HG02678 (cell line): ENCODE results near the gene CNEP1R1.
"Not testable (repeated sequence)": the region's sequence is repeated elsewhere in the genome, so short reads cannot be mapped to it uniquely, and the experiment has no call there.

Experiments used
- ATAC-seq: cut with Tn5 transposase; IDR thresholded peaks from one replicate; pipeline ENCODE4 v1.9.1; 2021; ENCODE audit warnings: mild to moderate bottlenecking, moderate library complexity; ENCODE audit not compliant: unreplicated experiment

Gene CNEP1R1, protein sequence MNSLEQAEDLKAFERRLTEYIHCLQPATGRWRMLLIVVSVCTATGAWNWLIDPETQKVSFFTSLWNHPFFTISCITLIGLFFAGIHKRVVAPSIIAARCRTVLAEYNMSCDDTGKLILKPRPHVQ

DNA sequence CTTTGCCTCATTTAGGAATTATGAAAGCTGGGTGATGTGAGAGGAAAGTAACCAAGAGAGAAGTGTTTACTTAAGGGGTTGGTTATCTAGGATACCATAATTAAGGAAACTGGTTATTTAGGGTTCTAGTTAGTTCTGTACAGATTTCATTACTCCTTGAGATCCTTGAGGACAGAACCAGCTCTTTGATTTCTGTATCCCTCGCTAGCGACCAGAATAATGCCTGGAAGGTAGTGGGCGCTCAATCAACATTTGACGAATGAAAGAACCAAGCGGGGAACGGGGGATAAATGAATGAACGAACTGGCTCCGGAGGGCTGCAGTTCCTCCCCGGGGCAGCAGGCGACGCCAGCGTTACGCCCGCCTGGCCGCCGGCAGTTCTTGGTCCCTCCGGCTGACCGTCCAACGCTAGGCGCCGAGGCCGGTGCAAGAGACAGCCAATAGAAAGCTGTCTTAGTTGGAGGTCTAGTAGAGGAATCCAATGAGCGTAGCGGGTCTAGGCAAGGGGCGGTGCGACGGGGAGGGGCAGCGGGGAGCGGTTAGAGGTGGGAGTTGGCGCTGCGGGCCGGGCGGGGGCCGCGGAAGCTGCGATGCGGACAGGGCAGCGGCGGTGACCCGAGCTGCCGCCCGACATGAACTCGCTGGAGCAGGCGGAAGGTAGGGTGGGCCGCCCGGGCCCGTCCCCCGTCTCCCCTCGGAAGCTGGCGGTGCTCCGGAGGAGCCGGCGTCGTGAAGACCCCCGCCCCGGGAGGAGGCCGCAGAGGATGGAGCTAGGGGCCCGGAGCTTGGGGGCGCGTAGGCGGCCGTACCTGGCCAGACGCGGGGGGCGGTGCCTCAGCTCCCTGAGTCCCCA is at the start of gene CNEP1R1:
CNEP1R1 (plus strand) TSS at position 542 of the 853 bp plus-strand sequence; CDS start at position 633, 91 bp downstream.
- peak; percentile 99 for ATAC-seq

DNA sequence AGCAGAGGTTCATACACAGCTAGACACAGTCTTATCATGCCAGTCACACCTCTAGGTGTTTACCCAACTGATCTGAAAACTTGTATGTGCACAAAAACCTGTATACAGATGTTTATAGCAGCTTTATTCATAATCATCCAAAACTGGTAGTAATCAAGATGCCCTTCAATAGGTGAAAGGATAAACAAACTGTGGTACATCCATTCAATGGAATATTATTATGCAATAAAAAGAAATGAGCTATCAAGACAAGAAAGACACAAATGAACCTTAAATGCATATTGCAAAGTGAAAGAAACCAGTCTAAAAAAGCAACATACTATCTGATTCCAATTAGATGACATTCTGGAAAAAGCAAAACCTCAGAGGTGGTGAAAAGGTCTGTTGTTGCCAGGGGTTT is 47.6 kb upstream of the CNEP1R1 start:
- no peak for ATAC-seq

DNA sequence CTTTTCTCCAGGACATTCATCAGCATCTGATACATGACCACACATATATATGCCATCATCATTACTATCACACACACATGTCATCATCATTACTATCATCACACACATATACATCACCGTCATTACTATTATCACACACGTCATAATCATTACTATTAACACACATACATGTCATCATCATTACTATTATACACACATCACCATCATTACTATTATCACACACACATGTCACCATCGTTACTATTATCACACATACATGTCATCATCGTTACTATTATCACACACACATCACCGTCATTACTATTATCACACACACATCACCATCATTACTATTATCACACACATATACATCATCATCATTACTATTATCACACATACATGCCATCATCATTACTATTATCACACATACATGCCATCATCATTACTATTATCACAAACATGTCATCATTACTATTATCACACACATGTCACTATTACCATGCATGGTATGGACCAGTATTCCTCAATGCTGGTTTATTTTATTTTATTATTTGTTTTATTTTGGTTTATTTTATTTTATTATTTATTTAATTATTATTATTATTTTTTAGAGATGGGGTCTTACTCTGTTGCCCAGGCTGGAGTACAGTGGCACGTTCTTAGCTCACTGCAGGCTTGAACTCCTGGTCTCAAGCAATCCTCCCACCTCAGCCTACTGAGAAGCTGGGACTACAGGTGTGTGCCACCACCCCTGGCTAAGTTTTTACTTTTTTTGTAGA is 46.3 kb upstream of the CNEP1R1 start:
- no peak for ATAC-seq

DNA sequence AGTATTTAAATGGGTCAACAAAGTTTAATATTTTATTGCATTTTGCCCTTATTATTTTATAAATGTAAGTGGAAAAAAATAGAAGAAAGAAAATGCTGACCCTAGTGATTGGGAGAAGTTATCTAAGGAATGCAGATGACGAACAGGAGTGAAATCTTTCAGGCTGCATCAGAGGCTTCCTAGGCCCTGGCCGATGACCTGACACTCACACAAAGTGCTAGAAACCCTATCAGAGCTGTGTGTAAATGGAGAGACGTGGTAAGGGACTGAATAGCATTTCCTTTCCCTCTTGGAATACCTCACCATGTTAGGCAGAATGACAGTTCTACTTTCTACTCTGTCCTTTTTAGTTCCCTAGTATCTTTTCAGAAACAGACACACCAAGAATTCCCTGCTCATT is 44.9 kb upstream of the CNEP1R1 start:
- ATAC-seq, result no peak

DNA sequence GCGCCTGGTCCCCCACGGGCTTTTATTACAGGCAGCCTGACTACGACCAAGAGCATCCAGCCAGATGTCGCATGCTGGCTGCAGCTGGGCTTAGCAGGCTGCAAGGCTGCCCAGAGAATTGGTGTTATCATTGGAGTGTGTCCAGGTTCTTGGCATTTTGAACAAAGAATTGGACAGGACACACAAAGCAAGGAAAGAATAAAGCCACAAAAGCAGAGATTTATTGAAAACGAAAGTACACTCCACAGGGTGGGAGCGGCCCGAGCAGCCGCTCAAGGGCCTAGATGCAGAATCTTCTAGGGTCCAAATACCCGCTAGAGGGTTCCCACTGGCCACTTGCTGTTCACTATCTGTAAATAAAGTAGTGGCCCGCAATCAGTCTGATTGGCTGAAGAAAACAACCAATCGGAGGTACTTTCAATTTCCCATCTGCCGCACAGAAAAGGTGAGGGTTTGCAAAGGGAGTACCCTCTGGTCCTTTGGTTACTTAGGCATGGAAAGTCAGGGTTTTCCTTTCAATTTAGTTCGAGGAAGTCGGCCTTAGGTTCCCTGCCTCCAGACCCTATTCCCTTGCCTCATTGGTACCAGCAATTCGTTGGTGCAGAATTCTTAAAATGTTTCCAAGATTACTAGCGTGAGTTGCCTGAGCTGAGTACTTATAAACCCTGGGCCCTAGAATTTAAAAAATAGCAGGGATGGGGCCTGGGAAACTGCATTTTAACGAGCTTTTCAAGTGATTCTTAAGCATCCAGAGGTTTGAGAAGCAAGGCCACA is 38.5 kb upstream of the CNEP1R1 start:
- ATAC-seq, result no peak

DNA sequence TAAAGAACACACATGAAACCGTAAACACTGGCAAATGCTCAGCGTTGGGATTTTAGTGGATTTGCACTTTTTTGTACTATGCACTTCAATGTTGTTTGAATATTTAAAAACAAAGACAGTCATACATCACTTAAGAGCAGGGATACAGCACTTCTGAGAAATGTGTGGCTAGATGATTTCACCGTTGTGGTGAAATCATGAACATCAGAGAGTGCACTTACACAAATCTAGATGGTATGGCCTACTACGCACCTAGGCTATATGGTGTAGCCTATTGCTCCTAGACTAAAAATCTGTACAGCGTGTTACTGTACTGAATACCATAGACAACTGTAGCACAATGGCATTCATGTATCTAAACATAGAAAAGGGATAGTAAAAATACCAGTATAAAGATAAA is 37.6 kb upstream of the CNEP1R1 start:
- no peak for ATAC-seq

DNA sequence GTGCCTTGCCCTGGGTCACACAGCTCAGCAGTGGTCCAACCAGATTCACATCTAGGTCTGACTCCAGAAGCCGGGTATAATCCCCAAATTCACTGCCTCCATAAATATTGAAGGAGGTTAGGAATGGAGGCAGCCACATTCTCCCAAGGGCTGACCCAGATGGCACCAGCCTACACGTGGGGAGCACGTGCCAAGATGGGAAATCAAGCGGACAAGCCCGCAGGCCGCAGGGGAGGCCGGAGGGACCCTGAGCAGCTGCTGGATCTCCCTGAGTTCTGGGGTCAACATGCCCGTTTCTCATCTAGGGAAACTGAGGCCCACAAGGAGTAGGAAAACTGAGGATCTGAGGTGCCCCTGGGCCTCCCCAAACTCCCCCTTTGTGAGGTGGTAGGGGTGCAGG is 32.2 kb upstream of the CNEP1R1 start:
- no peak for ATAC-seq

DNA sequence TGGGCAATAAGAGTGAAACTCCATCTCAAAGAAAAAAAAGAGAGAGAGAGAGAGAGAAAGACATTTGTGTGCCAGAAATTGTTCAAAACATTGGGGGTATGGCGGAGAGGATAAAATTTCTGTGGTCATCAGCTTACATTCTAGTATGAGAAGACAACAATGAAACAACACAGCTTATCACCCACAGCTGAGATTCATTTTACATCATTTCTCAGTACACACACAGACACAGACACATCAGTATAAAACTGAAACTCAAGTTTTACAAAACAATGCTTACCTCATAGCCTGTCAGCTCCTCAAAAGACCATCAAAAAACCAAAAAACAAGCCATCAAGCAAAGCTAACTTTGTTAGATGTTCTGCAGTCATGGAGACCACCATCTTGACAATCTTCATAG is 31.4 kb upstream of the CNEP1R1 start:
- ATAC-seq, result no peak

DNA sequence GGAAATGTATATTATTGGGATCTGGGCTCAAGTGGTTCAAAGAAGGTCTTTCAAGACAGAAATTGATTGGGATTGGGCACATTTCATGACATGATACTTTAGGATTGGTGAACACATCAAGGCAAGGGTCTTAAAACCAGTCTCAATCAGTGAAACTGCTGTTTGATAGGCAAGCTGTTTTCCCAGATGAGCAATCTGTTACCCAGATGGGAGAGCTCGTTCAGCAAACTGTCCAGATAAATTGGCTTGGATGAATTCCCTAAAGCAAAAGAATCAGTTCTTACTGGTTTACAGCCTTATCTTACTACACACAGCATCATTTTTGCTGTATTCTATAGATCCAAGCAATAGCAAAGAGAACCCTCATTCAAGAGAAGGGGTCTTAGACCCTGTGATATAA is 31.0 kb upstream of the CNEP1R1 start:
- ATAC-seq, result no peak

DNA sequence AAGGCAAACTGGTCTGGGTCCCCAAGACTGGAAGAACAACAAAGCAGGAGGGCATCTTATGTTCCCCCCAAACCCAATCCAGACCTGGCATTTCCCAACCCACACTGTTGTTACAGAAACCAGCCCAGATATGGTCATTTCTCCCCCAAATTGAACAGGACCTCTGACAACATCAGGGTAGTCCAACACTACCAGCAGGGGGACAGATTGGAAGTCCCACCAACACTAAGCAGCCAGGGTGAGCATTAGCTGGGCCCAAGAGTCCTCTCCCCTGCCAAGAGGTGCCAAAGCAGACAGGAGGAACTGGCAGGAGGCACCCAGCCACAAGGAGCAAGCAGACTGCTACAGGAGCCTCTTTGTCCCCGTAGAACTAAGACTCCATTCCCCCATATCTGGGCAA is 29.3 kb upstream of the CNEP1R1 start:
- no peak for ATAC-seq

DNA sequence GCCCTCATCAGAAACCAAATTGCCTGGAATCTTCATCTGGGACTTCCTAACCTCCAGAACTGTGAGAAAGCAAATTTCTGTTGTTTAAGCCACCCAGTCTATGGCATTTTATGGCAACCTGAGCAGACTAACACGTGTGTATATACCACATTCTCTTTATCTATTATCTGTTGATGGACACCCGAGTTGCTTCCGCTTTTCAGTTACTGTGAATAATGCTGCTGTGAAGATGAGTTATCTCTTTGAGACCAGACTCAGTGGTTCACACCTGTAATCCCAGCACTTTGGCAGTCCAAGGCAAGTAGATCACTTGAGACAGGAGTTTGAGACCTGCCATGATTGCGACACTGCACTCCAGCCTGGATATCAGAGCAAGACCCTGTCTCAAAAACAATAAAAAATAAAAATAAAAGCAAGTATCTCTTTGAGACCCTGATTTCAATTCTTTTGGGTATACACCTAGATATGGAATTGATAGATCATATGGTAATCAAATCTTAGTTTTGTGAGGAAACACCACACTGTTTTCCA is 27.2 kb upstream of the CNEP1R1 start:
- no peak for ATAC-seq

DNA sequence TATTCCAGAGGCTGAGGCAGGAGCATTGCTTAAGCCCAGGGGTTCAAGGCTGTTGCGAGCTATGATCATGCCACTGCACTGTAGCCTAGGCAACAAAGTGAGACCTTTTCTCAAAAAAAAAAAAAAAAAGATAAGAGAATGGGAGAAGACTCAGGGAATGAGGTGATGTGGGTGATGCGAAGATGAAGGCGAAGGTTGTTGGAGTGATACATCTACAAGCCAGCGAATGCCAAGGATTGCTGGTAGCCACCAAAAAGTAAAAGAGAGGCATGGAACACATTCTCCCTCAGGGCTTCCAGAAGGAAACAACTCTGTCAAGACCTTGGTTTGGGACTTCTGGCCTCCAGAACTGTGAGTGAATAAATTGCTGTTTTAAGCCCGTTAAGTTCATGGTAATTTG is 26.0 kb upstream of the CNEP1R1 start:
- ATAC-seq, result no peak

DNA sequence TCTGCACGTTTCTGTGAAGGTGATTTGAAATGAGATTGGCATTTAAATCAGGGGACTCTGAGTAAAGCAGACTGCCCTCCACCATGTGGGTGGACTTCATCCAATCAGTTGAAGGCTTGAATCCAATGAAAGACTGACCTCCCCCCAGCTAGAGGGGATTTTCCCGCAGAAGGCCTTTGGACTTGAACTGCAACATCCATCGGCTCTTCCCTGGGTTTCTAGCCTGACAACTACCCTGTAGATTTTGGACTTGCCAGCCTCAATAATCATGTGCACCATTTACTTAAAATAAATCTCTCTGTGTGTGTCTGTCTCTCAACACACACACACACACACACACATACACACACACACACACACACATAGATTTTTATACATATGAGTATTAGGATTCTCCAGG is 23.9 kb upstream of the CNEP1R1 start:
- no peak for ATAC-seq

DNA sequence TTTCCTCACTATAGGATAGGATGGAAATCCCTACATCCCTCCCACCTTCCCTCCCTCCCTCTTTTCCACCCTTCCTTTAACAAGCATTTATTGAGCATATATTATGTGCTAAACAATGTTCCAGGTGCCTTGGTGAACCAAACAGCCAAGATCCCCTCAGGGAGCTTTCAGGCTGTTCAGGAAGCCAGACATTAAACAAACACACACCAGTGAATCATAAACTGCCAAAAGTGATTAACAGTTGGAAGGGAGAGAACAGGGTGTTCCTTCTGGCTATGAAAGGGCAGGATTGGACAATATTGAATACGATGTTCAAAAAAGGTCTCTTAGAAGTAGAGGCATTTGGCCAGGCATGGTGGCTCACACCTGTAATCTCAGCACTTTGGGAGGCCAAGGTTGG is 22.8 kb upstream of the CNEP1R1 start:
- no peak for ATAC-seq

DNA sequence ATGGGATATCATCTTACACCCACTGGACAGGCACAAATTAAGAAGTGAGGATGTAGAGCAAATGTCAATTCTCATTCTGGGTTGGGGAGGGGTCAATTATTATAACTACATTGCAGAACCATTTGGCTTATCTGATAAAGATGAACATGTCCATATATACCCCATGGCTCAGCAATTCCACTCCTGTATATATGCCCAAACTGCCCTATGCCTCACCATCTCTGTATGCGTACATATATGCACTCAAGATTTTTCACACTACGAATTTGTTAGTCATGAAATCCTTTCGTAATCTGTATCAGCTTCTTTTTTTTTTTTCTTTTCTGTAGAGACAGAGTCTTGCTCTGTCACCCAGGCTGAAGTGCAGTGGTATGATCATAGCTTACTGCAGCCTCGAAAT is 20.8 kb upstream of the CNEP1R1 start:
- no peak for ATAC-seq

DNA sequence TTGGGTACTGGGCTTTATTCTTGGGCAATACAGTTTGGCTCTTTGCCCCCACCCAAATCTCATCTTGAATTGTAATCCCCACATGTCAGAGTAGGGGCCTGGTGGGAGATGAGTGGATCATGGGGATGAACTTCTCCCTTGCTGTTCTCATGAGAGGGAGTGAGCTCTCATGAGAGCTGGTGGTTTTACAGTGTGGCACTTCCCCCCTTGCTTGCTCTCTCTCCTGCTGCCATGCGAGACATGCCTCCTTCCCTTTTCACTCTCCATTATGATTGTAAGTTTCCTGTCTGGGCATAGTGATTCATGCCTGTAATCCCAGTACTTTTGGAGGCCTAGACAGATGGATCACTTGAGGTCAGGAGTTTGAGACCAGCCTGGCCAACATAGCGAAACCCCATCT is 18.1 kb upstream of the CNEP1R1 start:
- ATAC-seq, result no peak

DNA sequence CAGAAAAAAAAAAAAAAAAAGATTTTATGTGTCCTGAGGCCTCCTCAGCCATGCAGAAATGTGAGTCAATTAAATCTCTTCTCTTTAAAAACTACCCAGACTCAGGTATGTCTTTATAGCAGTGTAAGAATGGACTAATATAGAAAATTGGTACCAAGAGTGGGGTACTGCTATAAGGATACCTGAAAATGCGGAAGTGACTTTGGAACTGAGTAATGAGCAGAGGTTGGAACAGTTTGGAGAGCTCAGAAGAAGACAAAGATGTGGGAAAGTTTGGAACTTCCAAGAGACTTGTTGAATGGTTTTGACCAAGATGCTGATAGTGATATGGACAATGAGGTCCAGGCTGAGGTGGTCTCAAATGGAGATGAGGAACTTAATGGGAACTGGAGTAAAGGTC is 17.3 kb upstream of the CNEP1R1 start:
- ATAC-seq, result no peak

DNA sequence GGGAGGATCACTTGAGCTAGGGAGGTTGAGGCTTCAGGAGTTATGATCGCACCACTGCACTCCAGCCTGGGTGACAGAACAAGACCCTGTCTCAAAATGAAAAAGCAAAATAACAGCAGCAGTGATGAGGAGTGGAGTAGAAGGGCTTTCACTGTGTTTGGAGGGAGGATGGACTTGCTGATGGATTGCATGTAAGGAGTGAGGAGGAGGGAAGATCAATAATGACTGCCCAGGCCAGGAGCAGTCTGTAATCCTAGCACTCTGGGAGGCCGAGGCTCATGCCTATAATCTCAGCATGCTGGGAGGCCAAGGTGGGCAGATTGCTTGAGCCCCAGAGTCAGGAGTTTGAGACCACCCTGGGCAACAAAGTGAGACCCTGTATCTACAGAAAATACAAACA is 14.8 kb upstream of the CNEP1R1 start:
- ATAC-seq, result no peak

DNA sequence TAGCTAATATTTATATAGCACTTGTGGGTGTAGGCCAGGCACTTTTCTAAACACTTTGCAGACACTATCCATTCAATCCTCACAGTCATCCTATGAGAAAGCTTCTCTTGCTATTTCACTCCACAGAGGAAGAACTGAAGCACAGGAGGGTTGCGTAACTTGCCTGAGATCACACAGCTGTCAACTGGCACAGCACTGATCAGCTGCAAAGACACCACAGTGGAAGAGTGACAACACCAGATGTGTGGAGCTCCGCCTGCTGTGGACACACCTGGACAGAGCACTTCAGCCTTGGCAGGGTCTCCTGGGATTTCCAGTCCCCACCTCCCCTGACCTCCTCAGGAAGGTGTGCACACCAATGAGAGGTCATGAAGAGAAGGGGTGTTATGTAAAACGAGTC is 13.3 kb upstream of the CNEP1R1 start:
- ATAC-seq, result no peak

DNA sequence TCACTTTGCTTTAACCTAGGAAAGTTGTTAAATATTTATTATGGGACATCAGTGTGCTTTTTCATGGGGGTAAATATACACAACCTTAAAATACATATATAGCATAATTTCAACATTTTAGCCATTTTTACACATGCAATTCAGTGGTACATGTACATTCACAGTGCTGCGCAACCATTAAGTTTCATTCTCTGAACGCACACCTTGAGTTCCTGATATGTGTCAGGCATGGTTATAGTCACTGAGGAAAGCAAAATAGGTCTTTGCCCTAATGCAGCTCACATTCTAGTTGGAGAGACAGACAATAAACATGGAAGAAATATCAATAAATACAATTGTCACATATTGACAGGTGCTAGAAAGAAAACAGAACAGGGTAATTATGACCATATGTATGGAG is 12.8 kb upstream of the CNEP1R1 start:
- no peak for ATAC-seq

DNA sequence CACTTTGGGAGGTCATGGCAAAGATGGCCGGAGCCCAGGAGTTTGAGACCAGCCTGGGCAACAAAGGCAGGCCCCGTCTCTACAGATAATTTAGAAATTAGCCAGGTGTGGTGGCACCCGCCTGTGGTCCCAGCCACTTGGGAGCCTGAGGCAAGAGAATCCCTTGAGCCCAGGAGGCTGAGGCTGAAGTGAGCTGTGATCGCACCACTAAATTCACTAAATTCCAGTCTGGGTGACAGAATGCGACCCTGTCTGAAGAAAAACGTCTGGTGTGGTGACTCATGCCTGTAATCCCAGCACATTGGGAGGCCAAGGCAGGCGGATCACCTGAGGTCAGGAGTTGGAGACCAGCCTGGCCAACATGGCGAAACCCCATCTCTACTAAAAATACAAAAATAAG is 10.8 kb upstream of the CNEP1R1 start:
- ATAC-seq, result not testable (repeated sequence)
